Fibroblast of pulmonary artery (primary cell): ENCODE measurements around the gene RNF40.

Source experiments
- DNase-seq: peaks from one replicate; pipeline ENCODE4 v3.0.0-alpha.2; 2010; ENCODE audit warnings: low read depth
- H3K4me3 ChIP-seq: replicated peaks from 2 replicates; pipeline ENCODE4 v1.5.1; 2011; ENCODE audit warnings: low read depth, mild to moderate bottlenecking, control low read depth, low read length, moderate library complexity
- CTCF ChIP-seq: IDR thresholded peaks from 2 replicates; pipeline ENCODE4 v1.5.1; 2011; ENCODE audit warnings: mild to moderate bottlenecking, control low read depth, low read length, inconsistent platforms; ENCODE audit errors: missing control alignments

The RNF40 gene

GRCh38 chr16:30821891-30822290 lies 59.8 kb downstream of the RNF40 start:
- no peak for DNase-seq
- no peak overlapping the region for H3K4me3 ChIP-seq
- TF ChIP-seq CTCF: no peak
